Measurements from ENCODE around the gene CHD9NB.
"Not testable (repeated sequence)": the region's sequence is repeated elsewhere in the genome, so short reads cannot be mapped to it uniquely, and the experiment has no call there.

DNA sequence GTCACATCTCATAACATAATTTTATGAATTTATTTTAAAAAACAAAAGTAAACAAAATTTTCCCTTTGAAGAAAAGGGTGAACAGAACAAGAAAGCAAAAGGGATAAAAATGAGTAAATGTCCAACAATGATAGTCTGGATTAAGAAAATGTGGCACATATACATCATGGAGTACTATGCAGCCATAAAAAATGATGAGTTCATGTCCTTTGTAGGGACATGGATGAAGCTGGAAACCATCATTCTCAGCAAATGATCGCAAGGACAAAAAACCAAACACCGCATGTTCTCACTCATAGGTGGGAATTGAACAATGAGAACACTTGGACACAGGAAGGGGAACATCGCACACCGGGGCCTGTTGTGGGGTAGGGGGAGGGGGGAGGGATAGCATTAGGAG, 1.4 kb downstream of the CHD9NB start:
- TF ChIP-seq, protein P1, sequence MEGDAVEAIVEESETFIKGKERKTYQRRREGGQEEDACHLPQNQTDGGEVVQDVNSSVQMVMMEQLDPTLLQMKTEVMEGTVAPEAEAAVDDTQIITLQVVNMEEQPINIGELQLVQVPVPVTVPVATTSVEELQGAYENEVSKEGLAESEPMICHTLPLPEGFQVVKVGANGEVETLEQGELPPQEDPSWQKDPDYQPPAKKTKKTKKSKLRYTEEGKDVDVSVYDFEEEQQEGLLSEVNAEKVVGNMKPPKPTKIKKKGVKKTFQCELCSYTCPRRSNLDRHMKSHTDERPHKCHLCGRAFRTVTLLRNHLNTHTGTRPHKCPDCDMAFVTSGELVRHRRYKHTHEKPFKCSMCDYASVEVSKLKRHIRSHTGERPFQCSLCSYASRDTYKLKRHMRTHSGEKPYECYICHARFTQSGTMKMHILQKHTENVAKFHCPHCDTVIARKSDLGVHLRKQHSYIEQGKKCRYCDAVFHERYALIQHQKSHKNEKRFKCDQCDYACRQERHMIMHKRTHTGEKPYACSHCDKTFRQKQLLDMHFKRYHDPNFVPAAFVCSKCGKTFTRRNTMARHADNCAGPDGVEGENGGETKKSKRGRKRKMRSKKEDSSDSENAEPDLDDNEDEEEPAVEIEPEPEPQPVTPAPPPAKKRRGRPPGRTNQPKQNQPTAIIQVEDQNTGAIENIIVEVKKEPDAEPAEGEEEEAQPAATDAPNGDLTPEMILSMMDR (IDR thresholded peaks at IDR 0.05; ENCODE audit: insufficient read depth, low read length), result not testable (repeated sequence)
- not testable (repeated sequence) for TF ChIP-seq POLR2AphosphoS5 (IDR thresholded peaks at IDR 0.05; ENCODE audit: low read depth); SPI1 (IDR thresholded peaks at IDR 0.05; ENCODE audit: borderline replicate concordance, low read depth)
